ENCODE results near the gene SPG7. TPM values are rescaled to one million over a fixed set of nuclear protein-coding genes. Genes with fewer than 3 reads are reported as not detected.

Gene SPG7
- total RNA-seq, 1 experiment from 2014 or later, result 119 TPM

GRCh38 chr16:89600427-89600826, 92.2 kb downstream of the SPG7 start:
- no peaks in the 10 kb centered on the region for H3K27me3 ChIP-seq (ENCODE audit: insufficient read depth, low read length)
- H3K4me1 Mint-ChIP-seq, result peaks cover 5 to 12% of the 10 kb centered on the region in 2 experiments
- 0 out of 7 replicates have a peak, but pooled peaks cover 0 to 3% (median 0%) of the 10 kb centered on the region in 3 experiments for H3K36me3 Mint-ChIP-seq (ENCODE audit: insufficient read depth in 1 of 3, low read depth in 3 of 3)
- no peaks in the 10 kb centered on the region for H3K9me3 ChIP-seq (ENCODE audit: control insufficient read depth, low read depth, low read length)
- H3K27ac ChIP-seq (ENCODE audit: insufficient read length, low read depth, low read length), result no peak overlapping the region
- no peak overlapping the region for H3K4ac ChIP-seq (ENCODE audit: low read depth, low read length)
- TF ChIP-seq CTCF (conservative IDR thresholded peaks at IDR 0.05), result no peak
- H3K23me2 ChIP-seq (ENCODE audit: insufficient read length, low read depth, low read length, poor library complexity, severe bottlenecking), result no peaks in the 10 kb centered on the region
- H3K4me3 Mint-ChIP-seq, result no peak overlapping the region
- H4K20me1 ChIP-seq (ENCODE audit: control insufficient read depth, insufficient read depth, insufficient read length), result no peaks in the 10 kb centered on the region
- no peaks in the 10 kb centered on the region for H3K79me1 ChIP-seq (ENCODE audit: insufficient read depth, low read depth, low read length, poor library complexity, severe bottlenecking)
- no peaks in the 10 kb centered on the region for H3K79me2 ChIP-seq (ENCODE audit: insufficient read depth, low read length)
- H3K4me2 ChIP-seq (ENCODE audit: insufficient read depth, insufficient read length, low read length), result no peak overlapping the region
- H2BK15ac ChIP-seq (ENCODE audit: low read depth, low read length), result no peak overlapping the region
- H3K18ac ChIP-seq (ENCODE audit: insufficient read length, low read depth, low read length), result no peak overlapping the region
- no CpG with 5 or more reads among the region's 12 CpGs for WGBS (ENCODE audit: extremely low coverage, insufficient read length, low lambda C conversion rate)
- no peak overlapping the region for H2AFZ ChIP-seq (ENCODE audit: low read length)
- H2BK20ac ChIP-seq (ENCODE audit: low read depth, low read length, poor library complexity, severe bottlenecking), result no peak overlapping the region
- no peak overlapping the region for H3K56ac ChIP-seq (ENCODE audit: insufficient read length, low read depth, low read length)
- H4K91ac ChIP-seq (ENCODE audit: insufficient read length, low read depth, low read length), result no peak overlapping the region
- no peak overlapping the region for H3K27ac Mint-ChIP-seq
- DNase-seq, result no peak
- no peak overlapping the region for H3K23ac ChIP-seq (ENCODE audit: insufficient read length, low read depth, low read length)
- H3K9me3 Mint-ChIP-seq, result no peaks in the 10 kb centered on the region; a peak in 1 of 5 replicates
- no peak overlapping the region for H3T11ph ChIP-seq (ENCODE audit: low read length)
- no peaks in the 10 kb centered on the region; the same call in 1 of the 2 replicates for H3K4me1 ChIP-seq (ENCODE audit: insufficient read depth, low read length)
- H3K14ac ChIP-seq (ENCODE audit: insufficient read depth, low read length), result no peak overlapping the region
- peaks cover 4% of the 10 kb centered on the region for H3K27me3 Mint-ChIP-seq (ENCODE audit: low read depth)
- no peak overlapping the region for H2BK12ac ChIP-seq (ENCODE audit: insufficient read length, low read depth, low read length)
- no peak overlapping the region for H4K8ac ChIP-seq (replicated peaks; ENCODE audit: insufficient read length, low read depth, low read length)
- H3K9ac ChIP-seq (ENCODE audit: extremely low read depth, insufficient read length, low read length), result no peak overlapping the region
- H2AK5ac ChIP-seq (ENCODE audit: insufficient read length, low read length), result no peak overlapping the region
- H2BK120ac ChIP-seq (ENCODE audit: low read depth, low read length, poor library complexity, severe bottlenecking), result no peak overlapping the region
- H2BK5ac ChIP-seq (ENCODE audit: insufficient read length, low read length), result no peak overlapping the region
- H4K5ac ChIP-seq (ENCODE audit: insufficient read length, low read depth, low read length), result no peak overlapping the region
